GM23248 (cell line): ENCODE results near the gene CEBPA. TPM values are rescaled to one million over a fixed set of nuclear protein-coding genes. Genes with fewer than 3 reads are reported as not detected.
A peak's percentile ranks its signal among the peaks of the same experiment; 100 is the strongest.

Experiments used
- DNase-seq: peaks from one replicate; pipeline ENCODE4 v3.0.0-alpha.2; 2015
- H2AFZ ChIP-seq: fragments of 200-600 bp; sonication (generic); 2 replicates; pipeline ENCODE4 v1.6.1; 2016; ENCODE audit warnings: antibody characterized with exemption
- H3F3A ChIP-seq: fragments of 200-600 bp; sonication (generic); 2 replicates; pipeline ENCODE4 v1.6.1; 2016; ENCODE audit warnings: mild to moderate bottlenecking, antibody characterized with exemption, mixed run types; ENCODE audit not compliant: insufficient read depth
- H3K27ac ChIP-seq: fragments of 200-600 bp; sonication (generic); 2 replicates; pipeline ENCODE4 v1.5.1; 2016; ENCODE audit warnings: mild to moderate bottlenecking
- H3K27me3 ChIP-seq: fragments of 200-600 bp; sonication (generic); replicated peaks from 2 replicates; pipeline ENCODE4 v1.6.1; 2016; ENCODE audit warnings: mild to moderate bottlenecking; ENCODE audit not compliant: insufficient read depth
- H3K36me3 ChIP-seq: fragments of 200-600 bp; sonication (generic); 2 replicates; pipeline ENCODE4 v1.6.1; 2016; ENCODE audit warnings: low read depth, mild to moderate bottlenecking
- H3K4me1 ChIP-seq: fragments of 200-600 bp; sonication (generic); 2 replicates; pipeline ENCODE4 v1.6.1; 2016; ENCODE audit warnings: mild to moderate bottlenecking; ENCODE audit not compliant: insufficient read depth
- H3K4me2 ChIP-seq: fragments of 200-600 bp; sonication (generic); one replicate; pipeline ENCODE4 v1.6.1; 2016; ENCODE audit warnings: mild to moderate bottlenecking; ENCODE audit not compliant: unreplicated experiment
- H3K4me3 ChIP-seq: fragments of 200-600 bp; sonication (generic); 2 replicates; pipeline ENCODE4 v1.5.1; 2016; ENCODE audit warnings: mild to moderate bottlenecking
- H3K79me2 ChIP-seq: fragments of 200-600 bp; sonication (generic); 2 replicates; pipeline ENCODE4 v1.6.1; 2016; ENCODE audit warnings: mild to moderate bottlenecking; ENCODE audit not compliant: insufficient read depth
- H3K9ac ChIP-seq: fragments of 200-600 bp; sonication (generic); 2 replicates; pipeline ENCODE4 v1.6.1; 2016; ENCODE audit warnings: mild to moderate bottlenecking
- H3K9me2 ChIP-seq: fragments of 200-600 bp; sonication (generic); 2 replicates; pipeline ENCODE4 v1.6.1; 2016; ENCODE audit warnings: mixed run types, mild to moderate bottlenecking, moderate library complexity; ENCODE audit not compliant: insufficient read depth
- H3K9me3 ChIP-seq: fragments of 200-600 bp; sonication (generic); one replicate; pipeline ENCODE4 v1.6.1; 2017; ENCODE audit warnings: low read depth
- H4K20me1 ChIP-seq: fragments of 200-600 bp; sonication (generic); 2 replicates; pipeline ENCODE4 v1.6.0; 2016; ENCODE audit not compliant: insufficient read depth
- EZH2 ChIP-seq: fragments of 200-600 bp; sonication (generic); IDR thresholded peaks from 2 replicates; pipeline ENCODE4 v1.6.1; 2018; ENCODE audit warnings: antibody characterized with exemption, mild to moderate bottlenecking; ENCODE audit not compliant: insufficient read depth, poor library complexity, severe bottlenecking
- EZH2phosphoT487 ChIP-seq: fragments of 200-600 bp; sonication (generic); IDR thresholded peaks from 2 replicates; pipeline ENCODE4 v1.6.1; 2018; ENCODE audit warnings: antibody characterized with exemption, moderate library complexity, mild to moderate bottlenecking, low read depth; ENCODE audit not compliant: insufficient read depth
- WGBS, 2 experiments: methylation state at CpG; one replicate each; pipeline ENCODE4 v1.1.6; 2015 to 2017; ENCODE audit warnings: low lambda C conversion rate in 2 of 2, low coverage in 1 of 2; ENCODE audit errors: missing lambda C conversion rate in 2 of 2; 5-methylcytosine and 5-hydroxymethylcytosine counted together
- in situ Hi-C: fragments of 300-500 bp; cut with MboI; formaldehyde crosslinking; loops from 2 replicates; pipeline ENCODE4 v1.15.0; 2020
- polyA plus RNA-seq: library from polyadenylated mRNA; unstranded; fragments of >200 nt; fragmentation: Nextera tagmentation; extraction: Ambion mirVana; gene quantifications from 2 replicates; pipeline ENCODE4 v1.2.1, GENCODE V29; 2016
- total RNA-seq: library from RNA; depleted of rRNA; stranded (reverse); fragments of >200 nt; shearing (Covaris generic); gene quantifications from 2 replicates; pipeline ENCODE4 v1.2.3, GENCODE V29; 2014

The CEBPA gene
- total and polyA plus RNA-seq, 2 experiments from 2014 or later = 0.22 TPM; not detected in 1

DNA sequence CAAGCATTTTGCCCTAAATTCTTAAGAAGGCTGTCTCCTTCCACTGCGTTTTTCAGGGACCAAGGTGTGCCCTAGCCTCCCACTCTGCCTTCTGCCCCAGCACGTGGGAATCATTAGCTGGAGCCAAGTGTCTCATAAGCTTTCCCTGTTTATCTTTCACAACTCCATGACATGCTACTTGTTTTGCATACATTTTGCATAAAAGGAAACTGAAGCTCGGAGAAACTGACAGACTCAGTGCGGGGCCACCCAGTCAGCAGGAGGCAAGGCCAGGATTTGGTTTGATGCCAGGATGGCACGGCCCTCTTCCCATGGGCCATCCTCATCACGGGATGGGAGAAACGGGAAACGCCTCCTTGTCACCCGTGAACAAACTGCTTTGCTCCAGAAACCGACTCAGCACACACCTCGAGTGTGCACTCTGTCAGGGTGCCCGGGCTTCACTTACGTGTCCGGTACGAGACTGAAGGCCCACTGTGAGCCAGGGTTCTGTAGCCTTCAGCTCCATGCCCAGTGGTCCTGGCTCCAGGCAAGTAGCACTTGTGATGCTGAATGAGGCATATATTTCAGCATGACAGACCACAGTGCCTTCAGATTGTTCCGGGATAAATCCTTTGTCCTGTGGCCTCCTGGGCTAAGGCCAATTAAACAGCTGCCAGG, 9.6 kb downstream of the CEBPA start:
- Histone ChIP-seq H3K9ac (peak overlapping the region; percentile 71), H3K4me3 (peak overlapping the region; percentile 29), H3K4me1 (peaks cover 11% of the 10 kb centered on the region)

DNA sequence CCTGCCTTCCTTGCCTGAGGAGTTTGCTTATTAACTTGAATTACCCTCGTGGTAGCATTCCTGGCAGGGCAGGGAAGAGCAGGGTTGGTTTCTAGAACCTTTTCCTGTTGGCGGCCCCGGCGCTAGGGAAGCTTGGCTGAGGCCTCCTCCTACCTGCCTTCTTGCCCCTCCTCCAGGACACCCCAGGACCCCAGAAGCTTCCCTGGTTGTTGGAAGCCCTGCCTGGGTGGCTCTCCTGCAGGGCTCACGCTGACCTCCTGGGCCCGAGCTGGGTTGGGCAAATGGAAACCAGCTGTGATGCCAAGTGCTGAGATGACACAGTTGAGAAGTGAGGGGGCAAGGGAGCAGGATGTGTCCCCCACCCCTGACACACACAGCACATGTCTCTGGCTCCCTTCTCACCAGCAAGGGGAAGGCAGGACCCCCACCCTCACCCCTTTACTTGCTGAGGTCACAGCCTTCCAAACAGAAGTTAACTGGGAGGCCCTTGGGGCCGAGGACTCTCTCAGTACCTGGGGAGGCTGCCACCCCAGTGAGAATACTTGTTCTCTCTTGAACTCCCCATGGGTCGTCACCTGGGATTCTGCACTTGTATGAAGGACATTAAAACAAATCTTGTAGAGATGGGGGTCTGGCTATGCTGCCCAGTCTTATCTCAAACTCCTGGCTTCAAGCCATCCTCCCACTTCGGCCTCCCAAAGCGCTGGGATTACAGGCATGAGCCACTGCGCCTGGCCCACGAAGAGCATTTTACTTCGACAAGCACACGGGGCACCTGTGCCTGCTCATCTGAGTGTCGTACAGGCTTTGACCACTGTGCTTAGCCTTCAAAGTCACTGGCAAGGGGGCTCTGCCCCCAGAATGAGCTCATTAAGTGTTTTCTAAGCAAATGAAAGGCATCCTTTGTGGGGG, 10.5 kb downstream of the CEBPA start:
- Histone ChIP-seq H3K27ac (no peak overlapping the region), H3K9me3 (no peaks in the 10 kb centered on the region), H3F3A (peaks cover 12% of the 10 kb centered on the region), H3K9me2 (no peaks in the 10 kb centered on the region), H3K9ac (peak overlapping the region; percentile 71), H3K79me2 (no peaks in the 10 kb centered on the region), H2AFZ (no peak overlapping the region), H3K4me1 (peaks cover 11% of the 10 kb centered on the region), H3K4me2 (peak overlapping the region; percentile 61), H4K20me1 (no peaks in the 10 kb centered on the region), H3K4me3 (no peak overlapping the region), H3K27me3 (peaks cover 22% of the 10 kb centered on the region), H3K36me3 (no peaks in the 10 kb centered on the region)
- 87 to 88% methylated on average over 15 of the region's 15 CpGs for WGBS, 2 experiments
- TF ChIP-seq EZH2phosphoT487 (no peak), EZH2 (no peak)
- DNase-seq = no peak
- in situ Hi-C loops = no loop called here

More for the DNA sequence above, 9.6 kb downstream of the CEBPA start:
- Histone ChIP-seq H3F3A (peaks cover 12% of the 10 kb centered on the region), H3K27ac (peak overlapping the region; percentile 74), H4K20me1 (no peaks in the 10 kb centered on the region), H3K27me3 (peaks cover 18% of the 10 kb centered on the region), H2AFZ (peak overlapping the region; percentile 28), H3K9me2 (no peaks in the 10 kb centered on the region), H3K4me2 (peak overlapping the region; percentile 61), H3K79me2 (no peaks in the 10 kb centered on the region), H3K36me3 (no peaks in the 10 kb centered on the region), H3K9me3 (no peaks in the 10 kb centered on the region)
- DNase-seq = peak; percentile 80
- TF ChIP-seq EZH2 (no peak), EZH2phosphoT487 (no peak)
- in situ Hi-C loops = no loop called here
- 7 to 9% methylated on average over 16 of the region's 16 CpGs for WGBS, 2 experiments

- 77 to 80% methylated on average over 13 to 14 of the region's 14 CpGs for WGBS, 2 experiments
- H3K36me3 ChIP-seq = no peaks in the 10 kb centered on the region
- peaks cover 12% of the 10 kb centered on the region for H3F3A ChIP-seq
- peaks cover 11% of the 10 kb centered on the region for H3K4me1 ChIP-seq
- no peaks in the 10 kb centered on the region for H3K9me3 ChIP-seq
- H3K9me2 ChIP-seq = no peaks in the 10 kb centered on the region
- H3K9ac ChIP-seq = no peak overlapping the region
- H2AFZ ChIP-seq = no peak overlapping the region
- H4K20me1 ChIP-seq = no peaks in the 10 kb centered on the region
- H3K4me2 ChIP-seq = no peak overlapping the region
- H3K27ac ChIP-seq = no peak overlapping the region
- no peaks in the 10 kb centered on the region for H3K79me2 ChIP-seq
- in situ Hi-C loops = no loop called here
- no peak overlapping the region for H3K4me3 ChIP-seq
- peak; percentile 15 for DNase-seq
- H3K27me3 ChIP-seq = peaks cover 22% of the 10 kb centered on the region
- TF ChIP-seq EZH2phosphoT487 = no peak
- no peak for TF ChIP-seq EZH2
These were observed 11.2 kb downstream of the CEBPA start for GRCh38 chr19:33290956-33291622.

DNA sequence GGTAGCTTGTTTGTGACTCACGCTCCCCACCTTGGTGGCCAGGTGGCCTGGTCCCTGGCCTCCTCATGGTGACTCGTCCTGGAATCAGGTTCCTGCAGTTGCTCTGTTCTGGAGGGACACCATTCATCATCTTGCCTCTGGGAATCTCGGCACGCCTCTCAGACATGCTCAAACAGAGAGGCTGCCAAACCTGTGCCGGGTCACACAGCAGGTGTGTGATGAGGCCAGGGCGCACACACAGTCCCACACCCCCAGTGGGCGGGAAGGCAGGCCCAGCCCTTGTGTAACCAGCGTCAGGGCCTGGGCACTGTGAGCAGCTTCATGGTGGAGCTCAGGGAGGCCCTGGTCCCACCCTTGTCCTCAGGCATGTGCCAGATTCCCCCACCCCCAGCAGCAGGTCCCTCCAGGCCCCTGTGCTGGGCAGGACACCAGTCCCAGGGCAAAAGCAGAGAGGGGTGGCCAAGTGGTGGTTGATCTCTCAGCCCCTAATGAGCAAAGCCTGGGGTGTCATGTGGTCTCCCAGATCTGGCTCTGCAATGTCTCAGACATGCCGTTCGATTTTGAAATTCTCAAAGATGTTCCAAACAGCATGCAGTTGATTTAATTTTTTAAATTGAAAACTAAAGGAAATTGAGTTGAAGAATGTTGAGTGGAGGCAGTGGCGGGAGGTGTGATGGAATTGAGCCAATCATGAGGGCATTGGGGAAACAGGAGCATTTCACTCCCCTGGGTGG, 12.1 kb downstream of the CEBPA start:
- TF ChIP-seq EZH2 = no peak
- H3K79me2 ChIP-seq = no peaks in the 10 kb centered on the region
- WGBS, 2 experiments = 24 to 31% methylated on average over 7 to 11 of the region's 11 CpGs
- peaks cover 12% of the 10 kb centered on the region for H3F3A ChIP-seq
- no peak for DNase-seq
- H3K27ac ChIP-seq = no peak overlapping the region
- no peaks in the 10 kb centered on the region for H3K9me2 ChIP-seq
- H3K4me3 ChIP-seq = no peak overlapping the region
- no peak overlapping the region for H2AFZ ChIP-seq
- no peak overlapping the region for H3K9ac ChIP-seq
- peaks cover 22% of the 10 kb centered on the region for H3K27me3 ChIP-seq
- in situ Hi-C loops = no loop called here
- H3K9me3 ChIP-seq = no peaks in the 10 kb centered on the region
- H3K36me3 ChIP-seq = no peaks in the 10 kb centered on the region
- no peak overlapping the region for H3K4me2 ChIP-seq
- no peaks in the 10 kb centered on the region for H4K20me1 ChIP-seq
- peaks cover 11% of the 10 kb centered on the region for H3K4me1 ChIP-seq
